K562 (cell line): ENCODE measurements around the gene UCHL5. TPM values are rescaled to one million over a fixed set of nuclear protein-coding genes. Genes with fewer than 3 reads are reported as not detected.

Experiments used
- EP400 ChIP-seq: fragments of 450-650 bp; IDR thresholded peaks from 2 replicates; pipeline ENCODE4 v1.6.1; 2017; ENCODE audit warnings: antibody characterized with exemption, mild to moderate bottlenecking, moderate library complexity
- HDAC6 ChIP-seq: IDR thresholded peaks from 2 replicates; pipeline ENCODE4 v1.6.1; 2012; ENCODE audit warnings: low read depth, mild to moderate bottlenecking, control low read depth, inconsistent platforms, low read length, moderate library complexity
- KHSRP ChIP-seq: fragments of 450-650 bp; IDR thresholded peaks from 2 replicates; pipeline ENCODE4 v1.6.1; 2017
- LARP7 ChIP-seq: fragments of 450-650 bp; IDR thresholded peaks from 2 replicates; pipeline ENCODE4 v1.6.1; 2016
- MGA ChIP-seq: fragments of 450-650 bp; IDR thresholded peaks from 2 replicates; pipeline ENCODE4 v1.6.1; 2016; ENCODE audit warnings: mild to moderate bottlenecking, moderate library complexity
- MTA2 ChIP-seq: fragments of 450-650 bp; IDR thresholded peaks from 2 replicates; pipeline ENCODE4 v1.6.1; 2016; ENCODE audit warnings: low read depth
- NFXL1 ChIP-seq: fragments of 450-650 bp; formaldehyde crosslinking; IDR thresholded peaks from 2 replicates; pipeline ENCODE4 v1.4.0; 2021; ENCODE audit warnings: mild to moderate bottlenecking
- NONO ChIP-seq, 2 experiments: fragments of 200-400 bp in 1 of 2; fragments of 450-650 bp in 1 of 2; formaldehyde crosslinking in 1 of 2; IDR thresholded peaks; 2 replicates each; pipeline ENCODE4 v1.6.1; 2017; ENCODE audit warnings: low read depth in 2 of 2, mild to moderate bottlenecking in 2 of 2, moderate library complexity in 2 of 2, low read length in 1 of 2
- PREB ChIP-seq: sonication (generic); formaldehyde crosslinking; IDR thresholded peaks from 2 replicates; pipeline ENCODE4 v1.8.1; 2023; ENCODE audit warnings: mild to moderate bottlenecking, missing genetic modification reagents
- RBM17 ChIP-seq: fragments of 200-400 bp; formaldehyde crosslinking; IDR thresholded peaks from 2 replicates; pipeline ENCODE4 v1.6.1; 2017; ENCODE audit warnings: low read depth, mild to moderate bottlenecking, low read length, borderline replicate concordance
- SIRT6 ChIP-seq: IDR thresholded peaks from one replicate; pipeline ENCODE4 v1.6.1; 2012; ENCODE audit warnings: low read depth, mild to moderate bottlenecking, control low read depth, inconsistent platforms, low read length, moderate library complexity
- SNAPC5 ChIP-seq: fragments of 250-450 bp; sonication (Bioruptor Pico); IDR thresholded peaks from 2 replicates; pipeline ENCODE4 v1.8.0; 2021; ENCODE audit warnings: moderate library complexity, mild to moderate bottlenecking, inconsistent platforms
- TBP ChIP-seq: optimal IDR thresholded peaks from 2 replicates; pipeline ENCODE3; 2011; ENCODE audit warnings: low read depth, low read length, improper control_type of control experiment
- ZNF143 ChIP-seq: sonication (generic); formaldehyde crosslinking; IDR thresholded peaks from 2 replicates; pipeline ENCODE4 v1.9.0; 2022; ENCODE audit warnings: mild to moderate bottlenecking, missing genetic modification reagents
- ZNF589 ChIP-seq: fragments of 200-800 bp; sonication (Bioruptor generic); IDR thresholded peaks from 2 replicates; pipeline ENCODE4 v1.6.1; 2016; ENCODE audit warnings: low read depth, missing genetic modification characterization, missing compliant biosample characterization
- ZNF830 ChIP-seq: fragments of 250-450 bp; sonication (Bioruptor Pico); IDR thresholded peaks from 2 replicates; pipeline ENCODE4 v1.5.0; 2021; ENCODE audit warnings: mild to moderate bottlenecking
- polyA plus RNA-seq, 8 experiments: library from polyadenylated mRNA; depleted of rRNA in 4 of 8; stranded (reverse) in 5 of 8; unstranded in 3 of 8; fragments of >200 nt; fragmentation: Nextera tagmentation in 2 of 8; fragmentation: Illumina TruSeq in 1 of 8; extraction: Ambion mirVana in 2 of 8; extraction: Trizol in 1 of 8; gene quantifications; 2 replicates each; pipeline versions ENCODE4 v1.2.1 to v1.2.3, GENCODE V29; 2011 to 2014; ENCODE audit warnings: inconsistent platforms in 1 of 8, missing spikeins in 1 of 8
- total RNA-seq, 7 experiments: library from RNA; depleted of rRNA in 6 of 7; stranded (reverse); fragments of >200 nt in 6 of 7; fragmentation: Illumina TruSeq in 2 of 7; extraction: Trizol in 2 of 7; gene quantifications; 2 replicates each; pipeline versions ENCODE4 v1.2.1 to v1.2.3, GENCODE V29; 2011 to 2021; ENCODE audit warnings: low replicate concordance in 1 of 7

The UCHL5 gene
- total and polyA plus RNA-seq, 9 of the 15 experiments (the other 6 are each of a cell fraction or from before 2014, with no cell fraction given): 61.0 to 206 (median 122) TPM

- TF ChIP-seq MGA: peak; percentile 51
- no peak for TF ChIP-seq NFXL1
- TF ChIP-seq HDAC6: no peak
- no peak for TF ChIP-seq KHSRP
- TF ChIP-seq TBP: peak; percentile 69
- TF ChIP-seq ZNF143 (CRISPR knock-in tag): no peak
- peak; percentile 74 for TF ChIP-seq EP400
- TF ChIP-seq SIRT6: no peak
- TF ChIP-seq ZNF589 (CRISPR knock-in tag): no peak
- 0 out of 2 replicates have a peak, but pooled peaks have one; percentile 42 for TF ChIP-seq ZNF830 (CRISPR knock-in tag)
- TF ChIP-seq SNAPC5 (CRISPR knock-in tag): no peak
- TF ChIP-seq RBM17: no peak
- no peak for TF ChIP-seq LARP7
- TF ChIP-seq MTA2: no peak
- TF ChIP-seq PREB: no peak
- peak; percentile 19 to 83; a peak in 3 of 4 replicates for TF ChIP-seq NONO (IDR thresholded peaks at IDR 0.05; ENCODE audit: low read depth in 2 of 2, low read length in 1 of 2)
Measured at GRCh38 chr1:193104907-193105820, 46.0 kb upstream of the UCHL5 start, which contains the start of gene GLRX2 (continued).
